H1 (cell line): ENCODE results near the gene NRTN. TPM values are rescaled to one million over a fixed set of nuclear protein-coding genes. Genes with fewer than 3 reads are reported as not detected.

ENCODE experiments used
- CTCF ChIA-PET: fragments of 300-600 bp; sonication (Branson Sonifier 250); formaldehyde crosslinking; loops from one replicate; lab custom pipeline; 2021; ENCODE audit not compliant: partially characterized antibody; lab: Charles Lee
- POLR2A ChIA-PET: fragments of 300-600 bp; sonication (Branson Sonifier 250); formaldehyde crosslinking; loops from one replicate; lab custom pipeline; 2021; ENCODE audit warnings: inconsistent platforms; ENCODE audit not compliant: partially characterized antibody; lab: Charles Lee
- DNase-seq, 2 experiments: peaks; one replicate each; pipeline versions ENCODE4 v3.0.0 to v3.0.0-alpha.2; 2010 to 2022; ENCODE audit warnings: low spot score in 2 of 2, low read depth in 1 of 2, mixed read lengths in 1 of 2
- FAIRE-seq: peaks from 2 replicates; lab custom pipeline; 2011; peaks lifted over from hg19 to GRCh38; lab: Jason Lieb, UNC
- H2AFZ ChIP-seq: 2 replicates; pipeline ENCODE4 v1.8.1; 2012; ENCODE audit warnings: low read length, inconsistent platforms
- H2AK5ac ChIP-seq: 2 replicates; pipeline ENCODE4 v1.6.1; 2013; ENCODE audit warnings: low read depth, low read length
- H2BK120ac ChIP-seq: replicated peaks from 2 replicates; pipeline ENCODE3; 2013; ENCODE audit warnings: low read depth, low read length, inconsistent platforms
- H2BK12ac ChIP-seq: 2 replicates; pipeline ENCODE4 v1.6.1; 2013; ENCODE audit warnings: low read depth, low read length
- H2BK15ac ChIP-seq: 2 replicates; pipeline ENCODE4 v1.6.1; 2013; ENCODE audit warnings: low read length
- H2BK20ac ChIP-seq: 2 replicates; pipeline ENCODE4 v1.6.1; 2013; ENCODE audit warnings: low read length
- H2BK5ac ChIP-seq: 2 replicates; pipeline ENCODE4 v1.6.1; 2013; ENCODE audit warnings: low read depth, low read length
- H3K14ac ChIP-seq: 2 replicates; pipeline ENCODE4 v1.6.1; 2013; ENCODE audit warnings: inconsistent platforms; ENCODE audit not compliant: insufficient read length
- H3K18ac ChIP-seq: 2 replicates; pipeline ENCODE4 v1.6.1; 2013; ENCODE audit warnings: low read length; ENCODE audit errors: extremely low read depth
- H3K23ac ChIP-seq: 2 replicates; pipeline ENCODE4 v1.6.1; 2013; ENCODE audit warnings: inconsistent platforms; ENCODE audit not compliant: insufficient read length
- H3K23me2 ChIP-seq: 2 replicates; pipeline ENCODE4 v1.6.1; 2013; ENCODE audit warnings: low read depth, low read length
- H3K27ac ChIP-seq: 2 replicates; pipeline ENCODE4 v1.6.1; 2011; ENCODE audit warnings: low read depth, low read length, inconsistent platforms
- H3K27me3 ChIP-seq, 4 experiments: replicated peaks in 1 of 4; 1 replicate in 1 of 4; 2 replicates in 3 of 4; pipeline versions ENCODE4 v1.6.1 to v1.8.1; 2011 to 2013; ENCODE audit warnings: low read length in 3 of 4, mild to moderate bottlenecking in 3 of 4, inconsistent platforms in 2 of 4, mixed read lengths in 2 of 4, moderate library complexity in 1 of 4; ENCODE audit not compliant: control insufficient read depth in 3 of 4, insufficient read depth in 3 of 4; ENCODE audit errors: extremely low read depth in 1 of 4
- H3K36me3 ChIP-seq, 4 experiments: 2 replicates each; pipeline versions ENCODE4 v1.6.1 to v1.8.1; 2011 to 2013; ENCODE audit warnings: mild to moderate bottlenecking in 4 of 4, low read length in 3 of 4, moderate library complexity in 2 of 4, control low read depth in 1 of 4, inconsistent platforms in 1 of 4; ENCODE audit not compliant: insufficient read depth in 4 of 4, control insufficient read depth in 2 of 4
- H3K4ac ChIP-seq: replicated peaks from 2 replicates; pipeline ENCODE3; 2013; ENCODE audit warnings: low read length, low read depth, mixed read lengths, inconsistent platforms; ENCODE audit not compliant: insufficient read length
- H3K4me1 ChIP-seq, 4 experiments: replicated peaks in 1 of 4; 1 replicate in 1 of 4; 2 replicates in 3 of 4; pipeline versions ENCODE4 v1.6.1 to v1.8.1; 2011 to 2013; ENCODE audit warnings: low read length in 3 of 4, inconsistent platforms in 2 of 4, mixed read lengths in 1 of 4; ENCODE audit not compliant: insufficient read depth in 4 of 4, control insufficient read depth in 3 of 4
- H3K4me2 ChIP-seq, 2 experiments: 2 replicates each; pipeline versions ENCODE4 v1.6.1 to v1.8.1; 2011 to 2013; ENCODE audit warnings: low read depth in 2 of 2, low read length in 2 of 2, control low read depth in 1 of 2, inconsistent platforms in 1 of 2, mild to moderate bottlenecking in 1 of 2; ENCODE audit not compliant: insufficient read depth in 1 of 2
- H3K4me3 ChIP-seq, 4 experiments: fragments of 200-600, 300-600 bp in 1 of 4; sonication (generic), shearing (Covaris generic), sonication (Bioruptor Twin) in 1 of 4; 2 replicates each; pipeline versions ENCODE4 v1.5.1 to v1.8.1; 2011 to 2016; ENCODE audit warnings: low read length in 4 of 4, low read depth in 3 of 4, control low read depth in 2 of 4, inconsistent platforms in 2 of 4, mild to moderate bottlenecking in 2 of 4, mixed read lengths in 1 of 4, moderate library complexity in 1 of 4; ENCODE audit not compliant: insufficient read depth in 2 of 4; ENCODE audit errors: extremely low read depth in 1 of 4
- H3K56ac ChIP-seq: replicated peaks from 2 replicates; pipeline ENCODE3; 2013; ENCODE audit warnings: low read depth, mild to moderate bottlenecking, mixed read lengths, low read length, inconsistent platforms; ENCODE audit not compliant: insufficient read length
- H3K79me1 ChIP-seq: 2 replicates; pipeline ENCODE4 v1.6.1; 2013; ENCODE audit warnings: low read depth, low read length, control low read depth
- H3K79me2 ChIP-seq, 2 experiments: 2 replicates each; pipeline versions ENCODE4 v1.6.1 to v1.8.1; 2012 to 2013; ENCODE audit warnings: low read length in 2 of 2, mild to moderate bottlenecking in 2 of 2, inconsistent platforms in 1 of 2; ENCODE audit not compliant: insufficient read depth in 2 of 2, control insufficient read depth in 1 of 2
- H3K9ac ChIP-seq, 4 experiments: replicated peaks in 1 of 4; 1 replicate in 1 of 4; 2 replicates in 3 of 4; pipeline versions ENCODE4 v1.6.1 to v1.8.1; 2011 to 2013; ENCODE audit warnings: low read depth in 3 of 4, low read length in 3 of 4, control low read depth in 2 of 4, mild to moderate bottlenecking in 2 of 4, moderate library complexity in 2 of 4, inconsistent platforms in 1 of 4; ENCODE audit errors: extremely low read depth in 1 of 4
- H3K9me3 ChIP-seq, 2 experiments: 2 replicates each; pipeline versions ENCODE4 v1.6.1 to v1.8.1; 2012 to 2013; ENCODE audit warnings: mild to moderate bottlenecking in 2 of 2, moderate library complexity in 2 of 2, control low read depth in 1 of 2, inconsistent platforms in 1 of 2, low read depth in 1 of 2, low read length in 1 of 2, mixed read lengths in 1 of 2; ENCODE audit not compliant: insufficient read depth in 2 of 2
- H4K20me1 ChIP-seq, 2 experiments: replicated peaks in 1 of 2; 2 replicates each; pipeline versions ENCODE3 to v1.8.1; 2011 to 2013; ENCODE audit warnings: inconsistent platforms in 2 of 2, low read length in 2 of 2, mild to moderate bottlenecking in 1 of 2; ENCODE audit not compliant: insufficient read depth in 2 of 2, control insufficient read depth in 1 of 2
- H4K5ac ChIP-seq: 2 replicates; pipeline ENCODE4 v1.6.1; 2013; ENCODE audit warnings: low read length, low read depth, mixed read lengths, inconsistent platforms; ENCODE audit not compliant: insufficient read length
- H4K8ac ChIP-seq: 2 replicates; pipeline ENCODE4 v1.8.0; 2013; ENCODE audit warnings: mild to moderate bottlenecking, moderate library complexity, low read length, inconsistent platforms; ENCODE audit not compliant: insufficient read depth; ENCODE audit errors: extremely low read depth
- H4K91ac ChIP-seq: replicated peaks from 2 replicates; pipeline ENCODE3; 2013; ENCODE audit warnings: low read length, mixed read lengths, inconsistent platforms; ENCODE audit not compliant: insufficient read length
- MAFK ChIP-seq: IDR thresholded peaks from 2 replicates; pipeline ENCODE4 v1.6.1; 2012; ENCODE audit warnings: low read depth, mild to moderate bottlenecking, improper control_type of control experiment, low read length
- WGBS, 2 experiments: shearing (Covaris generic) in 1 of 2; methylation state at CpG; one replicate each; pipeline versions ENCODE4 v1.1.6 to v1.1.7; 2013 to 2015; ENCODE audit warnings: low lambda C conversion rate in 2 of 2, mixed read lengths in 2 of 2, inconsistent platforms in 1 of 2, low coverage in 1 of 2, missing lambda C conversion rate in 1 of 2; ENCODE audit not compliant: insufficient replicate concordance in 2 of 2, insufficient coverage in 1 of 2, insufficient read length in 1 of 2; ENCODE audit errors: extremely low coverage in 1 of 2, missing lambda C conversion rate in 1 of 2; 5-methylcytosine and 5-hydroxymethylcytosine counted together
- polyA plus RNA-seq, 7 experiments: library from polyadenylated mRNA; depleted of rRNA in 3 of 7; stranded (reverse) in 5 of 7; unstranded in 2 of 7; fragments of >200 nt in 5 of 7; fragments of 200-250 nt in 2 of 7; gene quantifications; 1 replicate in 5 of 7; 2 replicates in 1 of 7; 4 replicates in 1 of 7; pipeline versions ENCODE4 v1.2.1 to v1.2.3, GENCODE V29; 2011 to 2013; ENCODE audit warnings: missing spikeins in 2 of 7, mixed read lengths in 2 of 7
- total RNA-seq: library from RNA; stranded (reverse); fragmentation: NEBNext Ultra II Directional; extraction: Animal tissue kit (Norgen Biotek cat#: 25700); gene quantifications from 2 replicates; pipeline ENCODE4 v1.2.1, GENCODE V29; 2021

NRTN gene
- total and polyA plus RNA-seq, 2 of the 8 experiments (the other 6 are each of a cell fraction or from before 2014, with no cell fraction given): 3.9 to 5.3 TPM

GRCh38 chr19:5762608-5763217, 42.2 kb upstream of the NRTN start:
- Histone ChIP-seq H3K27me3 (no peaks in the 10 kb centered on the region), H4K8ac (no peak overlapping the region), H3K9me3 (no peaks in the 10 kb centered on the region), H3K27ac (no peak overlapping the region), H3K36me3 (no peaks in the 10 kb centered on the region), H3K4ac (no peak overlapping the region), H3K9ac (no peak overlapping the region), H3K79me1 (no peaks in the 10 kb centered on the region), H3K4me1 (no peaks in the 10 kb centered on the region), H3K56ac (peak overlapping the region; percentile 16), H2AFZ (no peak overlapping the region), H3K23me2 (peaks cover 7% of the 10 kb centered on the region; the same call in 1 of the 2 replicates), H4K91ac (no peak overlapping the region), H3K4me3 (no peak overlapping the region), H3K4me2 (no peak overlapping the region), H2BK5ac (no peak overlapping the region), H3K14ac (no peak overlapping the region), H3K18ac (no peak overlapping the region), H2AK5ac (no peak overlapping the region), H3K23ac (no peak overlapping the region), H4K20me1 (peaks cover 0 to 6% of the 10 kb centered on the region in 2 experiments), H2BK20ac (no peak overlapping the region), H2BK120ac (no peak overlapping the region), H2BK12ac (no peak overlapping the region), H4K5ac (no peak overlapping the region), H2BK15ac (no peak overlapping the region), H3K79me2 (no peaks in the 10 kb centered on the region)
- no peak for DNase-seq
- FAIRE-seq: no peak
- CTCF ChIA-PET: no interaction called here
- POLR2A ChIA-PET: interaction anchor here (0.6 kb wide), 1 partner anchor 47 kb away, joined by 3 read pairs; no protein-coding TSS in a partner anchor
- WGBS, 2 experiments: 85 to 100% methylated on average over 2 to 5 of the region's 5 CpGs
- TF ChIP-seq MAFK: no peak
